Measurements from ENCODE around the gene TAOK1. TPM values are rescaled to one million over a fixed set of nuclear protein-coding genes. Genes with fewer than 3 reads are reported as not detected.

The TAOK1 gene
- total and polyA plus RNA-seq, 2 of the 13 experiments (the other 11 are each of a cell fraction or from before 2014, with no cell fraction given) = 14.1 to 23.0 TPM

GRCh38 chr17:29389982-29390850 lies at the start of gene TAOK1 (continued):
- no peak for TF ChIP-seq ARID3A (IDR thresholded peaks at IDR 0.05; ENCODE audit: low read depth, low read length)
- TF ChIP-seq ZNF512B (CRISPR knock-in tag; IDR thresholded peaks at IDR 0.05; ENCODE audit: borderline replicate concordance) = no peak
- peak; percentile 6; the same call in 1 of the 2 replicates for TF ChIP-seq HOXA9 (CRISPR knock-in tag; IDR thresholded peaks at IDR 0.05; ENCODE audit: borderline replicate concordance)
- 0 out of 2 replicates have a peak, but pooled peaks have one; percentile 17 for TF ChIP-seq ZNF552 (CRISPR knock-in tag; IDR thresholded peaks at IDR 0.05; ENCODE audit: borderline replicate concordance)
- no peak for TF ChIP-seq ZFP36 (IDR thresholded peaks at IDR 0.05; ENCODE audit: borderline replicate concordance, low read depth, low read length, partially characterized antibody)
- no peak for TF ChIP-seq KIAA2018 (CRISPR knock-in tag; IDR thresholded peaks at IDR 0.05; ENCODE audit: borderline replicate concordance)
- TF ChIP-seq ZBTB14 (CRISPR knock-in tag; IDR thresholded peaks at IDR 0.05) = peak; percentile 98
- TF ChIP-seq ZFYVE20 (CRISPR knock-in tag; IDR thresholded peaks at IDR 0.05; ENCODE audit: borderline replicate concordance, low read depth) = no peak
- TF ChIP-seq NR2F2 (IDR thresholded peaks at IDR 0.05; ENCODE audit: borderline replicate concordance, low read depth) = no peak; the same call in 1 of the 2 replicates
- no peak for TF ChIP-seq ZNF704 (CRISPR knock-in tag; IDR thresholded peaks at IDR 0.05; ENCODE audit: borderline replicate concordance)
- no peak for TF ChIP-seq ZNF34 (CRISPR knock-in tag; IDR thresholded peaks at IDR 0.05; ENCODE audit: borderline replicate concordance)

All from HepG2 (cell line).